Osteocyte (in vitro differentiated cells): ENCODE measurements around the gene TMEM263. TPM values are rescaled to one million over a fixed set of nuclear protein-coding genes. Genes with fewer than 3 reads are reported as not detected.

Source experiments
- DNase-seq: peaks from one replicate; pipeline ENCODE4 v3.0.0; 2021; ENCODE audit warnings: mixed read lengths; ENCODE audit not compliant: unreplicated experiment; ENCODE audit errors: extremely low spot score
- H3K27ac Mint-ChIP-seq: one replicate; pipeline ENCODE4 v1.8.0; 2021; ENCODE audit warnings: mild to moderate bottlenecking, mixed read lengths; ENCODE audit not compliant: unreplicated experiment
- H3K27me3 Mint-ChIP-seq: one replicate; pipeline ENCODE4 v1.8.0; 2021; ENCODE audit warnings: mixed read lengths; ENCODE audit not compliant: unreplicated experiment
- H3K36me3 Mint-ChIP-seq: one replicate; pipeline ENCODE4 v1.8.0; 2021; ENCODE audit warnings: mixed read lengths; ENCODE audit not compliant: unreplicated experiment
- H3K4me1 Mint-ChIP-seq: one replicate; pipeline ENCODE4 v1.8.0; 2021; ENCODE audit warnings: mixed read lengths; ENCODE audit not compliant: unreplicated experiment
- H3K4me3 Mint-ChIP-seq: one replicate; pipeline ENCODE4 v1.8.0; 2021; ENCODE audit warnings: mild to moderate bottlenecking, moderate library complexity, mixed read lengths; ENCODE audit not compliant: unreplicated experiment
- H3K9me3 Mint-ChIP-seq: one replicate; pipeline ENCODE4 v1.8.0; 2021; ENCODE audit warnings: mixed read lengths; ENCODE audit not compliant: unreplicated experiment
- CTCF ChIP-seq: fragments of 200-600 bp; sonication (generic); IDR thresholded peaks from 2 replicates; pipeline ENCODE4 v1.5.0; 2021; ENCODE audit warnings: antibody characterized with exemption, mild to moderate bottlenecking, moderate library complexity
- total RNA-seq: library from RNA; stranded (reverse); gene quantifications from 2 replicates; pipeline ENCODE4 v1.2.1, GENCODE V29; 2021

The TMEM263 gene
- total RNA-seq, 1 donor from 2014 or later = 105 TPM

- Mint-ChIP-seq H3K27ac (peak overlapping the region; percentile 97), H3K27me3 (no peaks in the 10 kb centered on the region), H3K9me3 (no peaks in the 10 kb centered on the region), H3K4me1 (peaks cover 46% of the 10 kb centered on the region), H3K36me3 (peaks cover 7% of the 10 kb centered on the region), H3K4me3 (peak overlapping the region; percentile 99)
- DNase-seq = no peak
- TF ChIP-seq CTCF = no peak
Measured at GRCh38 chr12:106956048-106956578, 406 bp downstream of the TMEM263 start.

GRCh38 chr12:106957583-106957982 lies 1.9 kb downstream of the TMEM263 start:
- Mint-ChIP-seq H3K4me1 (peaks cover 55% of the 10 kb centered on the region), H3K27ac (peak overlapping the region; percentile 97), H3K9me3 (no peaks in the 10 kb centered on the region), H3K4me3 (peak overlapping the region; percentile 99), H3K36me3 (peaks cover 10% of the 10 kb centered on the region), H3K27me3 (no peaks in the 10 kb centered on the region)
- DNase-seq = no peak
- no peak for TF ChIP-seq CTCF

- no peak for DNase-seq
- H3K4me3 Mint-ChIP-seq = no peak overlapping the region
- no peak overlapping the region for H3K27ac Mint-ChIP-seq
- no peaks in the 10 kb centered on the region for H3K27me3 Mint-ChIP-seq
- peaks cover 25% of the 10 kb centered on the region for H3K36me3 Mint-ChIP-seq
- H3K9me3 Mint-ChIP-seq = no peaks in the 10 kb centered on the region
- H3K4me1 Mint-ChIP-seq = peaks cover 58% of the 10 kb centered on the region
- TF ChIP-seq CTCF = no peak
Measured at GRCh38 chr12:106960443-106960842, 4.7 kb downstream of the TMEM263 start.

- no peak overlapping the region for H3K4me3 Mint-ChIP-seq
Measured at GRCh38 chr12:106962286-106962685, 6.6 kb downstream of the TMEM263 start.

GRCh38 chr12:106964526-106964925 lies 8.8 kb downstream of the TMEM263 start:
- Mint-ChIP-seq H3K27me3 (no peaks in the 10 kb centered on the region), H3K9me3 (no peaks in the 10 kb centered on the region), H3K4me3 (no peak overlapping the region), H3K4me1 (peaks cover 41% of the 10 kb centered on the region), H3K36me3 (peaks cover 45% of the 10 kb centered on the region), H3K27ac (no peak overlapping the region)
- no peak for TF ChIP-seq CTCF
- no peak for DNase-seq

More at GRCh38 chr12:106962286-106962685, 6.6 kb downstream of the TMEM263 start:
- TF ChIP-seq CTCF = no peak
- no peaks in the 10 kb centered on the region for H3K27me3 Mint-ChIP-seq
- H3K27ac Mint-ChIP-seq = no peak overlapping the region
- H3K4me1 Mint-ChIP-seq = peaks cover 60% of the 10 kb centered on the region
- DNase-seq = no peak
- peaks cover 37% of the 10 kb centered on the region for H3K36me3 Mint-ChIP-seq
- no peaks in the 10 kb centered on the region for H3K9me3 Mint-ChIP-seq
